CD4-positive, CD25-positive, alpha-beta regulatory T cell (primary cell): ENCODE data around the gene RNF14. TPM values are rescaled to one million over a fixed set of nuclear protein-coding genes. Genes with fewer than 3 reads are reported as not detected.

Experiments
- ATAC-seq, 2 donors: fragments of 150-1000 bp; cut with Tn5 transposase; one replicate each; pipeline ENCODE4 v1.10.0; 2021; ENCODE audit warnings: low read depth in 2 of 2, moderate number of reproducible peaks in 2 of 2, moderate library complexity in 1 of 2
- DNase-seq, 3 donors: peaks; one replicate each; pipeline versions ENCODE4 v3.0.0 to v3.0.0-alpha.2; 2012 to 2022; ENCODE audit warnings: mixed read lengths in 1 of 3
- H3K27ac ChIP-seq: one replicate; pipeline ENCODE4 v1.7.0; 2013; ENCODE audit warnings: mild to moderate bottlenecking, low read length; ENCODE audit not compliant: insufficient read depth, poor library complexity, severe bottlenecking
- H3K27me3 ChIP-seq: one replicate; pipeline ENCODE4 v1.7.0; 2013; ENCODE audit warnings: low read length; ENCODE audit not compliant: control insufficient read depth, insufficient read depth
- H3K36me3 ChIP-seq: one replicate; pipeline ENCODE4 v1.7.0; 2013; ENCODE audit warnings: mild to moderate bottlenecking, low read length, moderate library complexity; ENCODE audit not compliant: control insufficient read depth, insufficient read depth
- H3K4me1 ChIP-seq: 2 replicates; pipeline ENCODE4 v1.7.0; 2013; ENCODE audit warnings: mild to moderate bottlenecking, low read length; ENCODE audit not compliant: insufficient read depth, control insufficient read depth, poor library complexity, severe bottlenecking
- H3K4me3 ChIP-seq: one replicate; pipeline ENCODE4 v1.7.0; 2013; ENCODE audit warnings: low read depth, mild to moderate bottlenecking, low read length, moderate library complexity
- H3K9me3 ChIP-seq, 2 experiments: 1 replicate in 1 of 2; 2 replicates in 1 of 2; pipeline ENCODE4 v1.7.0; 2013; ENCODE audit warnings: low read length in 2 of 2, mild to moderate bottlenecking in 1 of 2, moderate library complexity in 1 of 2; ENCODE audit not compliant: control insufficient read depth in 2 of 2
- H3K27ac Mint-ChIP-seq, 3 donors: one replicate each; pipeline ENCODE4 v1.8.0; 2020 to 2022; ENCODE audit warnings: mild to moderate bottlenecking in 3 of 3, mixed read lengths in 3 of 3, moderate library complexity in 2 of 3
- H3K27me3 Mint-ChIP-seq: one replicate; pipeline ENCODE4 v1.8.0; 2022; ENCODE audit warnings: mild to moderate bottlenecking, mixed read lengths
- H3K36me3 Mint-ChIP-seq: one replicate; pipeline ENCODE4 v1.8.0; 2020; ENCODE audit warnings: mixed read lengths
- H3K4me1 Mint-ChIP-seq, 4 donors: one replicate each; pipeline ENCODE4 v1.8.0; 2020 to 2022; ENCODE audit warnings: mixed read lengths in 4 of 4, mild to moderate bottlenecking in 1 of 4
- H3K4me3 Mint-ChIP-seq, 4 donors: one replicate each; pipeline ENCODE4 v1.8.0; 2020 to 2022; ENCODE audit warnings: mild to moderate bottlenecking in 4 of 4, mixed read lengths in 4 of 4, moderate library complexity in 3 of 4
- H3K9me3 Mint-ChIP-seq, 7 donors: one replicate each; pipeline ENCODE4 v1.8.0; 2020 to 2022; ENCODE audit warnings: mixed read lengths in 7 of 7, mild to moderate bottlenecking in 3 of 7, moderate library complexity in 2 of 7
- polyA plus RNA-seq, 4 donors: library from polyadenylated mRNA; unstranded; fragments of 300-500 nt; fragmentation: Illumina TruSeq; gene quantifications; one replicate each; pipeline ENCODE4 v1.2.3, GENCODE V29; 2021
- total RNA-seq: library from RNA; stranded (reverse); gene quantifications from one replicate; pipeline ENCODE4 v1.2.3, GENCODE V29; 2022

RNF14 gene
- total and polyA plus RNA-seq, 5 donors from 2014 or later: 24.4 to 56.8 (median 46.3) TPM

- no peaks in the 10 kb centered on the region for H3K27me3 Mint-ChIP-seq
- peak overlapping the region; percentile 70 for H3K27ac ChIP-seq
- H3K4me1 ChIP-seq: peaks cover 60% of the 10 kb centered on the region
- H3K36me3 Mint-ChIP-seq: no peaks in the 10 kb centered on the region
- ATAC-seq (no peak), DNase-seq (no peak)
- H3K27me3 ChIP-seq: no peaks in the 10 kb centered on the region
- no peaks in the 10 kb centered on the region for H3K9me3 Mint-ChIP-seq
- no peaks in the 10 kb centered on the region for H3K36me3 ChIP-seq
- H3K9me3 ChIP-seq: no peaks in the 10 kb centered on the region
- H3K4me1 Mint-ChIP-seq: peaks cover 18 to 67% (median 40%) of the 10 kb centered on the region in 4 donors
- peak overlapping the region; percentile 82 to 93 (median 91) for H3K27ac Mint-ChIP-seq
- H3K4me3 ChIP-seq: no peak overlapping the region
- H3K4me3 Mint-ChIP-seq: peak overlapping the region; percentile 28 to 94 (median 90)
Measured at GRCh38 chr5:142013734-142014521, 45.0 kb downstream of the RNF14 start.

GRCh38 chr5:142014911-142015584, 46.1 kb downstream of the RNF14 start:
- no peaks in the 10 kb centered on the region for H3K9me3 Mint-ChIP-seq
- Histone ChIP-seq H3K9me3 (no peaks in the 10 kb centered on the region), H3K36me3 (no peaks in the 10 kb centered on the region), H3K4me1 (peaks cover 60% of the 10 kb centered on the region), H3K27ac (peak overlapping the region; percentile 76), H3K4me3 (peak overlapping the region; percentile 60), H3K27me3 (no peaks in the 10 kb centered on the region)
- no peaks in the 10 kb centered on the region for H3K36me3 Mint-ChIP-seq
- H3K4me1 Mint-ChIP-seq: peaks cover 18 to 65% (median 37%) of the 10 kb centered on the region in 4 donors
- peak overlapping the region; percentile 82 to 91 (median 86) for H3K27ac Mint-ChIP-seq
- peak; percentile 40 to 66 for ATAC-seq
- H3K4me3 Mint-ChIP-seq: peak overlapping the region; percentile 66 to 91 (median 85)
- no peaks in the 10 kb centered on the region for H3K27me3 Mint-ChIP-seq
- DNase-seq: peak; percentile 41 to 86 (median 72)

GRCh38 chr5:142015781-142016533, 47.1 kb downstream of the RNF14 start:
- Histone ChIP-seq H3K27ac (peak overlapping the region; percentile 76), H3K4me3 (peak overlapping the region; percentile 60), H3K36me3 (no peaks in the 10 kb centered on the region), H3K9me3 (no peaks in the 10 kb centered on the region), H3K4me1 (peaks cover 60% of the 10 kb centered on the region), H3K27me3 (no peaks in the 10 kb centered on the region)
- Mint-ChIP-seq H3K4me3 (peak overlapping the region; percentile 66 to 91 (median 85)), H3K36me3 (no peaks in the 10 kb centered on the region), H3K27me3 (no peaks in the 10 kb centered on the region), H3K9me3 (no peaks in the 10 kb centered on the region), H3K4me1 (peaks cover 18 to 65% (median 37%) of the 10 kb centered on the region in 4 donors), H3K27ac (peak overlapping the region; percentile 72 to 86 (median 82))
- peak in 2 of 3 donors; percentile 15 to 78 for DNase-seq
- peak; percentile 6 to 22 for ATAC-seq

GRCh38 chr5:142016556-142016955, 47.7 kb downstream of the RNF14 start:
- Histone ChIP-seq H3K36me3 (no peaks in the 10 kb centered on the region), H3K27ac (peak overlapping the region; percentile 76), H3K4me1 (peaks cover 60% of the 10 kb centered on the region), H3K27me3 (no peaks in the 10 kb centered on the region), H3K4me3 (peak overlapping the region; percentile 60), H3K9me3 (no peaks in the 10 kb centered on the region)
- ATAC-seq (no peak), DNase-seq (peak in 1 of 3 donors; percentile 70)
- Mint-ChIP-seq H3K36me3 (no peaks in the 10 kb centered on the region), H3K4me3 (peak overlapping the region; percentile 30 to 91 (median 76)), H3K27ac (peak overlapping the region; percentile 72 to 86 (median 82)), H3K9me3 (no peaks in the 10 kb centered on the region), H3K27me3 (no peaks in the 10 kb centered on the region), H3K4me1 (peaks cover 18 to 65% (median 37%) of the 10 kb centered on the region in 4 donors)

- H3K27ac Mint-ChIP-seq: peak overlapping the region in 2 of 3 donors; percentile 38 to 56
- no peak overlapping the region for H3K4me3 ChIP-seq
- H3K4me1 ChIP-seq: peaks cover 49% of the 10 kb centered on the region
- no peaks in the 10 kb centered on the region for H3K36me3 ChIP-seq
- ATAC-seq: no peak
- no peak overlapping the region for H3K27ac ChIP-seq
- H3K4me1 Mint-ChIP-seq: peaks cover 18 to 56% (median 35%) of the 10 kb centered on the region in 4 donors
- no peaks in the 10 kb centered on the region for H3K9me3 ChIP-seq
- no peaks in the 10 kb centered on the region for H3K27me3 ChIP-seq
- DNase-seq: no peak
- peak overlapping the region in 1 of 4 donors; percentile 17 for H3K4me3 Mint-ChIP-seq
- H3K27me3 Mint-ChIP-seq: no peaks in the 10 kb centered on the region
- H3K36me3 Mint-ChIP-seq: no peaks in the 10 kb centered on the region
- no peaks in the 10 kb centered on the region for H3K9me3 Mint-ChIP-seq
Measured at GRCh38 chr5:142017832-142018427, 49.0 kb downstream of the RNF14 start.

GRCh38 chr5:142020122-142020659, 51.3 kb downstream of the RNF14 start:
- H3K27ac ChIP-seq: no peak overlapping the region
- H3K27me3 ChIP-seq: no peaks in the 10 kb centered on the region
- peaks cover 41% of the 10 kb centered on the region for H3K4me1 ChIP-seq
- ATAC-seq: no peak
- H3K9me3 Mint-ChIP-seq: no peaks in the 10 kb centered on the region
- no peak for DNase-seq
- no peak overlapping the region for H3K4me3 ChIP-seq
- peaks cover 18 to 45% (median 33%) of the 10 kb centered on the region in 4 donors for H3K4me1 Mint-ChIP-seq
- H3K36me3 ChIP-seq: no peaks in the 10 kb centered on the region
- no peaks in the 10 kb centered on the region for H3K9me3 ChIP-seq
- no peaks in the 10 kb centered on the region for H3K27me3 Mint-ChIP-seq
- H3K4me3 Mint-ChIP-seq: peak overlapping the region in 1 of 4 donors; percentile 64
- no peak overlapping the region for H3K27ac Mint-ChIP-seq
- H3K36me3 Mint-ChIP-seq: no peaks in the 10 kb centered on the region

GRCh38 chr5:142023836-142024235, 54.9 kb downstream of the RNF14 start:
- H3K27me3 ChIP-seq: no peaks in the 10 kb centered on the region
- H3K9me3 ChIP-seq: no peaks in the 10 kb centered on the region
- no peaks in the 10 kb centered on the region for H3K36me3 ChIP-seq
- H3K27ac ChIP-seq: peak overlapping the region; percentile 88
- Mint-ChIP-seq H3K4me3 (no peak overlapping the region), H3K27ac (no peak overlapping the region), H3K27me3 (no peaks in the 10 kb centered on the region), H3K9me3 (no peaks in the 10 kb centered on the region), H3K36me3 (no peaks in the 10 kb centered on the region), H3K4me1 (peaks cover 4 to 20% (median 16%) of the 10 kb centered on the region in 4 donors)
- H3K4me1 ChIP-seq: peaks cover 12% of the 10 kb centered on the region
- ATAC-seq: no peak
- DNase-seq: no peak
- no peak overlapping the region for H3K4me3 ChIP-seq
